ENCODE results near the gene SEC22C.

SEC22C gene

DNA sequence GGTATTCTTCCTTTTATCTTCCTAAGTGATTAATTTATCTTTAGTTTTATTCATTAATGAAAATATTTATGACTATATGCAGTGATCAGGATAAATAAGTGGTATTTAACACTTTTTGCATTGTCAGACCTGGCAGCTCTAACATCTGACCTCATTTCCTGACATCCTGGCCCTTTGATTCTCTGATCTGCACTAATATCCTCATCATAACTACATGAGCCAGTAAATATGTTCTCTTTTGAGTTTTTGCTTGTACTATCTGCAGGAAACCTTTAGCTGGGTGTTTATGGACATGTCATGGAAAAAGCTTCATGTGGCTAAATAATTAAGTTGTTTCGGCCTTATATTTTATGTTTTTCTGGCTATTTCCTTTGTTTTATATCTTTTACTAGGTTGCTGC lies 29.2 kb upstream of the SEC22C start:
- no peaks in the 10 kb centered on the region for H3K9me3 ChIP-seq (ENCODE audit: severe bottlenecking)

DNA sequence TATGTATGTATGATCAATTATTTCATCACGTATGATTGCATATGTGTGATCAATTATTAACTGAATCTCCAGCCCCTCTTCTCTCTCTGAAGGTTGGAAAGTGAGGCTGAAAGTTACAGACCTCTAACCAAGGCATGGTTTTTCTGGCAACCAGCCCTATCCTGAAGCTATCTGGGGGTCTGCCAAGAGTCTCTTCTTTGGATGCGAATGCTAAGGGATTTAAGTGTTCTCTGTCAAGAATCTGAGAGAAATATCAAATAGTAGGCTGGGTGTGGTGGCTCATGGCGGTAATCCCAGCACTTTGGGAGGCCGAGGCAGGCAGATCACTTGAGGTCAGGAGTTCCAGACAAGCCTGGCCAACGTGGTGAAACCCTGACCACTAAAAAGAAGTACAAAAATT lies 26.8 kb upstream of the SEC22C start:
- DNase-seq (ENCODE audit: low spot score): no peak
- H3K36me3 ChIP-seq (ENCODE audit: low read depth): peaks cover 76% of the 10 kb centered on the region

More for the DNA sequence above, 29.2 kb upstream of the SEC22C start:
- ATAC-seq (ENCODE audit: low read depth) (no peak), DNase-seq (ENCODE audit: low spot score) (no peak)
- H3K4me3 ChIP-seq (ENCODE audit: severe bottlenecking): no peak overlapping the region
- H3K27me3 ChIP-seq (ENCODE audit: insufficient read depth, poor library complexity, severe bottlenecking): no peaks in the 10 kb centered on the region
- H3K36me3 ChIP-seq (ENCODE audit: low read depth): peaks cover 58% of the 10 kb centered on the region
- TF ChIP-seq, protein P1, sequence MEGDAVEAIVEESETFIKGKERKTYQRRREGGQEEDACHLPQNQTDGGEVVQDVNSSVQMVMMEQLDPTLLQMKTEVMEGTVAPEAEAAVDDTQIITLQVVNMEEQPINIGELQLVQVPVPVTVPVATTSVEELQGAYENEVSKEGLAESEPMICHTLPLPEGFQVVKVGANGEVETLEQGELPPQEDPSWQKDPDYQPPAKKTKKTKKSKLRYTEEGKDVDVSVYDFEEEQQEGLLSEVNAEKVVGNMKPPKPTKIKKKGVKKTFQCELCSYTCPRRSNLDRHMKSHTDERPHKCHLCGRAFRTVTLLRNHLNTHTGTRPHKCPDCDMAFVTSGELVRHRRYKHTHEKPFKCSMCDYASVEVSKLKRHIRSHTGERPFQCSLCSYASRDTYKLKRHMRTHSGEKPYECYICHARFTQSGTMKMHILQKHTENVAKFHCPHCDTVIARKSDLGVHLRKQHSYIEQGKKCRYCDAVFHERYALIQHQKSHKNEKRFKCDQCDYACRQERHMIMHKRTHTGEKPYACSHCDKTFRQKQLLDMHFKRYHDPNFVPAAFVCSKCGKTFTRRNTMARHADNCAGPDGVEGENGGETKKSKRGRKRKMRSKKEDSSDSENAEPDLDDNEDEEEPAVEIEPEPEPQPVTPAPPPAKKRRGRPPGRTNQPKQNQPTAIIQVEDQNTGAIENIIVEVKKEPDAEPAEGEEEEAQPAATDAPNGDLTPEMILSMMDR (IDR thresholded peaks at IDR 0.05; ENCODE audit: poor library complexity, severe bottlenecking): no peak
- peak overlapping the region; percentile 14 for H3K27ac ChIP-seq (ENCODE audit: poor library complexity, severe bottlenecking)
- H3K4me1 ChIP-seq (ENCODE audit: insufficient read depth, poor library complexity, severe bottlenecking): peaks cover 13% of the 10 kb centered on the region

DNA sequence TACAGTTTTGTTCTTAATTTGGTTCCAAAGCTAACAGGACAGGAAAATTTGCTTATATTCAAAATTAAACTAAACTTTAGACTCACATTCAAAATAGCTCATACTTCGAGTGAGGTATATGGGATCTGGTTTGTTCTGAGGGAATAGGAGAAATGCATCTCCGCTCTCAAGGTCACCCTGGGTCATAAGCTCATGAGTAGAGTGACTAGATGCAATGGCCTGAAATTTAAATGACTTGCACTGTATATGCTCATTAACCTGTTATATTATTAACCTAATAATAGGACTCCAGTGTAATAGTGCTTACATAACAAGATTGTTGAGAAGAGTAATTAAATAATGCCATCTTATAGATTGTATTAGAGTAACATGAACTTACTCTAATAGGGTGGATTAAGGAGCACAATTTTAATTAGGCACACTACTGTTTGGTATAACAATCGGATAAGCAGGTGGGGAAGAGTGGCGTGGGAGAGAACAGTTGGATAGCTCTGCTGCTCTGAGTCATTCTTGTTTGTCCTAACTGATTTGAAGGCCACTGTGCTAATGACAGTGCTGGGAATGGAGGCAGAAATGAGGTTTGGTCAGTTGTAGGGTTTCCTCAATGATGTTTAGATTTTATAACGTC lies 23.9 kb upstream of the SEC22C start:
- peaks cover 13% of the 10 kb centered on the region for H3K4me1 ChIP-seq (ENCODE audit: insufficient read depth, poor library complexity, severe bottlenecking)
- no peak overlapping the region for H3K27ac ChIP-seq (ENCODE audit: poor library complexity, severe bottlenecking)
- TF ChIP-seq, protein P1 (IDR thresholded peaks at IDR 0.05; ENCODE audit: poor library complexity, severe bottlenecking): no peak
- peaks cover 64% of the 10 kb centered on the region for H3K36me3 ChIP-seq (ENCODE audit: low read depth)
- no peak overlapping the region for H3K4me3 ChIP-seq (ENCODE audit: severe bottlenecking)
- DNase-seq (ENCODE audit: low spot score) (no peak), ATAC-seq (ENCODE audit: low read depth) (no peak)
- H3K9me3 ChIP-seq (ENCODE audit: severe bottlenecking): no peaks in the 10 kb centered on the region
- H3K27me3 ChIP-seq (ENCODE audit: insufficient read depth, poor library complexity, severe bottlenecking): no peaks in the 10 kb centered on the region

More for the DNA sequence above, 26.8 kb upstream of the SEC22C start:
- H3K4me1 ChIP-seq (ENCODE audit: insufficient read depth, poor library complexity, severe bottlenecking): peaks cover 18% of the 10 kb centered on the region
- H3K9me3 ChIP-seq (ENCODE audit: severe bottlenecking): no peaks in the 10 kb centered on the region
- H3K27ac ChIP-seq (ENCODE audit: poor library complexity, severe bottlenecking): no peak overlapping the region
- no peak overlapping the region for H3K4me3 ChIP-seq (ENCODE audit: severe bottlenecking)
- H3K27me3 ChIP-seq (ENCODE audit: insufficient read depth, poor library complexity, severe bottlenecking): no peaks in the 10 kb centered on the region
- TF ChIP-seq, protein P1 (IDR thresholded peaks at IDR 0.05; ENCODE audit: poor library complexity, severe bottlenecking): no peak
- no peak for ATAC-seq (ENCODE audit: low read depth)

DNA sequence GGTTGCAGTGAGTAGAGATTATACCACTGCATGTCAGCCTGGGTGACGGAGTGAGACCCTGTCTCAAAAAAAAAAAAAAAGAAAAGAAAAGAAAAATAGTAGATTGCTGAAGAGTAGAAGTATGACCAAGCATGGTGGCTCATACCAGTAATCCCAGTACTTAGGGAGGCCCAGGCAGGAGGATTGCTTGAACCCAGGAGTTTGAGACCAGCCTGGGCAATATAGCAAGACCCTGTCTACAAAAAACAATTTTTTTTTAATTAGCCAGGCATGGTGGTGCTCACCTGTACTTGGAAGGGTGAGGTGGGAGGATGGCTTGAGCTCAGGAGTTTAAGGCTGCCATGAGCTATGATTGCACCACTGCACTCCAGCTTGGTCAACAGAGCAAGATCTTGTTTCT lies 21.2 kb upstream of the SEC22C start:
- DNase-seq (ENCODE audit: low spot score) (no peak), ATAC-seq (ENCODE audit: low read depth) (no peak)
- H3K9me3 ChIP-seq (ENCODE audit: severe bottlenecking): no peaks in the 10 kb centered on the region
- no peaks in the 10 kb centered on the region for H3K27me3 ChIP-seq (ENCODE audit: insufficient read depth, poor library complexity, severe bottlenecking)
- no peak overlapping the region for H3K27ac ChIP-seq (ENCODE audit: poor library complexity, severe bottlenecking)
- peaks cover 9% of the 10 kb centered on the region for H3K4me1 ChIP-seq (ENCODE audit: insufficient read depth, poor library complexity, severe bottlenecking)
- H3K36me3 ChIP-seq (ENCODE audit: low read depth): peaks cover 41% of the 10 kb centered on the region
- no peak overlapping the region for H3K4me3 ChIP-seq (ENCODE audit: severe bottlenecking)
- TF ChIP-seq, protein P1 (IDR thresholded peaks at IDR 0.05; ENCODE audit: poor library complexity, severe bottlenecking): no peak

DNA sequence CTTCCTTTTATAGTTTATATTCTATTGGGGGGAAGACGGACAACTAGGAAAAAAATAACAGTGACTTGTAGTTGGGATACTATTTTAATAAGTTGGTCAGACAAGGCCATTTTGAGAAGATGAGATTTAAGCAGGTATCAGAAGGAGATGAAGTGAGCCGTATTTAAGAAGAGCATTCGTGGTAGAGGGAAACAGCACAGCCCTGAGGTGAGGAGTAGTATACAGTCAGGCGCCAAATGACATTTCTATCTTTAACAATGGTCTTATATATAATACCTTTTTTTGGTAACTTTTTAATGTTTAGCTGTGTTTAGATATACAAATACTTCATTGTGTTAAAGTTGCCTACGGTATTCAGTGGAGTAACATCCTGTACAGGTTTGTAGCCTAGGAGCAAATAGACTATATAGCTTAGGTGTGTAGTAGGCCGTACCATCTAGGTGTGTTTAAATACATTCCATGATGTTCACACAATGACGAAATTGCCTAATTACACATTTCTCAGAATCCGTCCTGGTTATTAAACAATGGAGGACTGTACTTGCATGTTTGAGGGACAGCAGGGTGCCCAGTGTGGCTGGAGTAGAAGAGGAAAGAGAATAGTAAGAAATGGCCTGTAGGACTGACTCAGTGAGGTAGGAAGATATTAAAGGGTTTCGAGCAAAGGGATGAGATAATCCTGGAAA lies 20.3 kb upstream of the SEC22C start:
- peaks cover 9% of the 10 kb centered on the region for H3K4me1 ChIP-seq (ENCODE audit: insufficient read depth, poor library complexity, severe bottlenecking)
- H3K36me3 ChIP-seq (ENCODE audit: low read depth): peaks cover 33% of the 10 kb centered on the region
- H3K9me3 ChIP-seq (ENCODE audit: severe bottlenecking): no peaks in the 10 kb centered on the region
- TF ChIP-seq, protein P1 (IDR thresholded peaks at IDR 0.05; ENCODE audit: poor library complexity, severe bottlenecking): peak; percentile 31
- DNase-seq (ENCODE audit: low spot score) (no peak), ATAC-seq (ENCODE audit: low read depth) (no peak)
- H3K4me3 ChIP-seq (ENCODE audit: severe bottlenecking): peak overlapping the region; percentile 75
- H3K27ac ChIP-seq (ENCODE audit: poor library complexity, severe bottlenecking): peak overlapping the region; percentile 90
- H3K27me3 ChIP-seq (ENCODE audit: insufficient read depth, poor library complexity, severe bottlenecking): no peaks in the 10 kb centered on the region

Data from RWPE2 (cell line).